Erythroblast (primary cell): Measurements from ENCODE around the gene UBLCP1.

Experiments
- GATA1 ChIP-seq: IDR thresholded peaks from 2 replicates; pipeline ENCODE4 v1.6.1; 2011; ENCODE audit warnings: low read depth, mild to moderate bottlenecking, control low read depth, low read length, moderate library complexity
- POLR2A ChIP-seq: IDR thresholded peaks from 2 replicates; pipeline ENCODE4 v1.6.1; 2011; ENCODE audit warnings: mild to moderate bottlenecking, low read length

DNA sequence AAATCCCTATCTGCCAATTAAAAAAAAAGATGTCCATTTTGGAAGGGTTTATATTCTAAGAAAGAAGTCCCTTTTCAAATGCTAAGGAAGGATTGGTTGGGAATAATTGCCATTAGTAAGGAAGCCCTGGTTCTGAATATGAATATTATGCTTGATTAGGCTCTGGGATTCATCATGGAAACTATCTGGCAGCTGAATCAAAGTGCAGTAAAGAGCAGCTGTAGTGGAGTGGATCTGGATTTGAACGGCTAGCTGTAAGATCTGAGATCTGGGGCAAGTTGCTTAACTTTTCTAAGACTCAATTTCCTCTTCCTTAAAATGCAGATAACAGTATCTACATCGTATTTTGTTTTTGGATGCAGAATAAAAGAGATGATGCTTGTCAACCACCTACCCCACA lies 56.7 kb downstream of the UBLCP1 start:
- TF ChIP-seq POLR2A (no peak), GATA1 (no peak)
